Upper lobe of left lung (tissue), 6 donors: ENCODE measurements around the gene CEP152. TPM values are rescaled to one million over a fixed set of nuclear protein-coding genes. Genes with fewer than 3 reads are reported as not detected.

Experiments used
- ATAC-seq, 2 donors: fragments of 200-7000 bp; cut with Tn5 transposase; one replicate each; pipeline ENCODE4 v1.9.1; 2022; ENCODE audit warnings: mild to moderate bottlenecking in 2 of 2, moderate library complexity in 2 of 2; ENCODE audit not compliant: low FRiP score in 2 of 2
- DNase-seq, 2 donors: peaks; one replicate each; pipeline ENCODE4 v3.0.0-alpha.2; 2019 to 2020
- H3K27ac ChIP-seq, 4 donors: fragments of 200-600 bp; sonication (generic); one replicate each; pipeline ENCODE4 v1.5.1; 2016 to 2019
- H3K27me3 ChIP-seq, 4 donors: fragments of 200-600 bp; sonication (generic); one replicate each; pipeline ENCODE4 v1.5.1; 2017 to 2019
- H3K36me3 ChIP-seq, 4 donors: fragments of 200-600 bp; sonication (generic); one replicate each; pipeline ENCODE4 v1.5.1; 2016 to 2019
- H3K4me1 ChIP-seq, 4 donors: fragments of 200-600 bp; sonication (generic); one replicate each; pipeline ENCODE4 v1.5.1; 2018 to 2019
- H3K4me3 ChIP-seq, 4 donors: fragments of 200-600 bp; sonication (generic); one replicate each; pipeline ENCODE4 v1.5.1; 2017 to 2019; ENCODE audit warnings: mild to moderate bottlenecking in 2 of 4, moderate library complexity in 1 of 4
- H3K9me3 ChIP-seq, 4 donors: fragments of 200-600 bp; sonication (generic); one replicate each; pipeline ENCODE4 v1.5.1; 2018 to 2019
- EP300 ChIP-seq, 4 donors: sonication (generic); formaldehyde crosslinking; IDR thresholded peaks; one replicate each; pipeline ENCODE4 v1.5.1; 2017; ENCODE audit warnings: antibody characterized with exemption in 4 of 4, control low read depth in 2 of 4
- POLR2A ChIP-seq, 4 donors: fragments of 450-650 bp; IDR thresholded peaks; one replicate each; pipeline ENCODE4 v1.5.1; 2016 to 2017; ENCODE audit warnings: antibody characterized with exemption in 4 of 4, mild to moderate bottlenecking in 2 of 4
- POLR2AphosphoS5 ChIP-seq, 2 donors: sonication (generic); formaldehyde crosslinking; IDR thresholded peaks; one replicate each; pipeline ENCODE4 v1.5.1; 2017; ENCODE audit warnings: antibody characterized with exemption in 2 of 2
- WGBS, 2 donors: methylation state at CpG; one replicate each; pipeline ENCODE4 v1.1.5; 2017 to 2018; 5-methylcytosine and 5-hydroxymethylcytosine counted together
- total RNA-seq, 6 donors: library from RNA; depleted of rRNA in 4 of 6; stranded (reverse); fragments of >200 nt in 4 of 6; gene quantifications; one replicate each; pipeline versions ENCODE4 v1.1.0 to v1.2.1, GENCODE V29; 2016 to 2021
- TF ChIP-seq, protein P1 (sequence below), 6 experiments: fragments of 450-650 bp in 4 of 6; fragments of 200-600 bp in 2 of 6; sonication (generic) in 2 of 6; IDR thresholded peaks; one replicate each; pipeline ENCODE4 v1.5.1; 2016 to 2019; ENCODE audit warnings: antibody characterized with exemption in 6 of 6
- donor health status: DM: no; HTN: no; CAD: no; lungs with moderate emphysema.
- donor health status: DM: no; HTN: yes; CAD: no; lungs with severe emphysema.

CEP152 gene
- total RNA-seq, 6 donors from 2014 or later: 2.3 to 58.9 (median 8.4) TPM

DNA sequence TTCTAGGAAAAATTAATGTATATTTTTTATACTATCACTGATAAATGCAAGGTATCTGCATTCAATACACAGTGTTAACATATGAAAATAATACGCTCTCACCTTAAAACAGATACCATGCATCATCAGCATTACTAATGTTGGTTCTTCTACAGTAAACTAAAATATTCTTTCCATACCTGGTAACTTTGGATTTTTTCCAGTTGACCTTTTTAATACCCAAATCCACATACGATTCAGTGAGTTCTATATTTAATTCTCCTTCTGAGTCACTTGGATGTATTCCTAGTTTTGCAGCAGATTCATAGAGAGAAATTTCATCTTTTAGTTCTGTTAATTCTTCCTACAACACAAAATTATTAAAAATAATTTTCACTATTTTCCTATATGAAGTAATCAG, 29.9 kb downstream of the CEP152 start:
- peaks cover 0 to 18% (median 9%) of the 10 kb centered on the region in 4 donors for H3K36me3 ChIP-seq
- no peak for DNase-seq
- no peak overlapping the region for H3K4me3 ChIP-seq
- no peaks in the 10 kb centered on the region for H3K27me3 ChIP-seq
- H3K4me1 ChIP-seq: no peaks in the 10 kb centered on the region
- no peaks in the 10 kb centered on the region for H3K9me3 ChIP-seq
- no peak for TF ChIP-seq POLR2AphosphoS5 (IDR thresholded peaks at IDR 0.05)
- TF ChIP-seq EP300 (IDR thresholded peaks at IDR 0.05): no peak
- TF ChIP-seq, protein P1, sequence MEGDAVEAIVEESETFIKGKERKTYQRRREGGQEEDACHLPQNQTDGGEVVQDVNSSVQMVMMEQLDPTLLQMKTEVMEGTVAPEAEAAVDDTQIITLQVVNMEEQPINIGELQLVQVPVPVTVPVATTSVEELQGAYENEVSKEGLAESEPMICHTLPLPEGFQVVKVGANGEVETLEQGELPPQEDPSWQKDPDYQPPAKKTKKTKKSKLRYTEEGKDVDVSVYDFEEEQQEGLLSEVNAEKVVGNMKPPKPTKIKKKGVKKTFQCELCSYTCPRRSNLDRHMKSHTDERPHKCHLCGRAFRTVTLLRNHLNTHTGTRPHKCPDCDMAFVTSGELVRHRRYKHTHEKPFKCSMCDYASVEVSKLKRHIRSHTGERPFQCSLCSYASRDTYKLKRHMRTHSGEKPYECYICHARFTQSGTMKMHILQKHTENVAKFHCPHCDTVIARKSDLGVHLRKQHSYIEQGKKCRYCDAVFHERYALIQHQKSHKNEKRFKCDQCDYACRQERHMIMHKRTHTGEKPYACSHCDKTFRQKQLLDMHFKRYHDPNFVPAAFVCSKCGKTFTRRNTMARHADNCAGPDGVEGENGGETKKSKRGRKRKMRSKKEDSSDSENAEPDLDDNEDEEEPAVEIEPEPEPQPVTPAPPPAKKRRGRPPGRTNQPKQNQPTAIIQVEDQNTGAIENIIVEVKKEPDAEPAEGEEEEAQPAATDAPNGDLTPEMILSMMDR (IDR thresholded peaks at IDR 0.05): no peak
- no peak for TF ChIP-seq POLR2A (IDR thresholded peaks at IDR 0.05)
- no peak overlapping the region for H3K27ac ChIP-seq
- no peak for ATAC-seq
- 95% methylated on average over 2 of the region's 2 CpGs for WGBS, 2 donors

DNA sequence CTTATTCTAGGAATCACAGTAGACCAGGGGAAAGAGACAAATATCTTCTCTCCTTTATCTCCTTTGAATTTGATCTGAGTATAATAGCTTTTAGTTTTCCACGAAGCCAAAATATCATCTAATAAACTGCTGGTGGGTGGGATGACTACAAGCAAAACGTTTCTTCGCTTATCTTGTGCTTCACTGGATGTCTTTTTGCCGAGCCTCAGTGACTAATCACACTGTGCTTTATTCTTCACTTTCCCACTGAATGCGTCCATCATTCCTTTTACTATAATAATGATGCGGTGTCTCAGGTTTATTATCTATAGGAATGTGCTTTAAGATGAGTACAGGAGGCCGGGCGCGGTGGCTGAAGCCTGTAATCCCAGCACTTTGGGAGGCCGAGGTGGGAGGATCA, 32.5 kb downstream of the CEP152 start:
- DNase-seq (no peak), ATAC-seq (no peak)
- WGBS, 2 donors: 91 to 93% methylated on average over 10 of the region's 10 CpGs
- H3K9me3 ChIP-seq: no peaks in the 10 kb centered on the region
- no peak for TF ChIP-seq POLR2AphosphoS5 (IDR thresholded peaks at IDR 0.05)
- TF ChIP-seq, protein P1 (IDR thresholded peaks at IDR 0.05): no peak
- TF ChIP-seq EP300 (IDR thresholded peaks at IDR 0.05): no peak
- TF ChIP-seq POLR2A (IDR thresholded peaks at IDR 0.05): no peak
- H3K4me1 ChIP-seq: no peaks in the 10 kb centered on the region
- no peak overlapping the region for H3K4me3 ChIP-seq
- no peak overlapping the region for H3K27ac ChIP-seq
- no peaks in the 10 kb centered on the region for H3K27me3 ChIP-seq
- peaks cover 0 to 16% (median 9%) of the 10 kb centered on the region in 4 donors for H3K36me3 ChIP-seq

DNA sequence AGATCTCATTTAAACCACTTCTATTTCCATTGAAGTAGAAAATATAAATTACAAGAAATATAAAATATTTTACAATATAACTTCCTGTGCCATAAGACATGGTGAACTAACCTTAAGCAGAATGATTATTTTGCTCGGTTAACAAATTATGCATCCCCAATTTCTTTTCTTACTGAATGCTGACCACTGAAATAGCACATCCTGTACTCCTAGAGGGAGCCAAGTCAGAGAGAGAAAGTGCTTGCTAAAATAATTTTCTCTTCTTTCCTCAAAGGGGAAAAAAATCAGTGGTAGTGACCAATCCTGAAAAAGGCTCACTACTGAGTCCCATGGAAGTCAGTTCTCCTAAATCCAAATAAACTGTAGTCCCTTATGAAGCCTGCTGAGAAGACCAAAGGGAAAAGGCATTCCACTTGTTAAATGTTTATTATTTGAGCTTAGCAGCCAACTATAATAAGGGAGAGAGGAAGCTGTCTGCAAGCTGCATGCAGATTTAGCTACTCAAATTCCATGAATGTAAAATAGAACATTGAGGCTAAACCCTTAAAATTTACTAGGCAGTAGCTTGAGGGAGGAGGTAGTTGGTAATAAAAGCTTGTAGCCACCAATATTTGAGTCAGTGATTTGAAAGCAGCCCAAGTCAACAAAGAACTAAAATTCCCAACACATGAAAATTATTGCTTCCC, 33.1 kb downstream of the CEP152 start:
- ATAC-seq (no peak), DNase-seq (no peak)
- no peaks in the 10 kb centered on the region for H3K4me1 ChIP-seq
- H3K36me3 ChIP-seq: peaks cover 0 to 11% (median 7%) of the 10 kb centered on the region in 4 donors
- no peaks in the 10 kb centered on the region for H3K9me3 ChIP-seq
- TF ChIP-seq POLR2A (IDR thresholded peaks at IDR 0.05) (no peak), EP300 (IDR thresholded peaks at IDR 0.05) (no peak), POLR2AphosphoS5 (IDR thresholded peaks at IDR 0.05) (no peak)
- TF ChIP-seq, protein P1 (IDR thresholded peaks at IDR 0.05): no peak
- no peaks in the 10 kb centered on the region for H3K27me3 ChIP-seq
- 69 to 85% methylated on average over 1 of the region's 1 CpG for WGBS, 2 donors
- no peak overlapping the region for H3K27ac ChIP-seq
- no peak overlapping the region for H3K4me3 ChIP-seq

DNA sequence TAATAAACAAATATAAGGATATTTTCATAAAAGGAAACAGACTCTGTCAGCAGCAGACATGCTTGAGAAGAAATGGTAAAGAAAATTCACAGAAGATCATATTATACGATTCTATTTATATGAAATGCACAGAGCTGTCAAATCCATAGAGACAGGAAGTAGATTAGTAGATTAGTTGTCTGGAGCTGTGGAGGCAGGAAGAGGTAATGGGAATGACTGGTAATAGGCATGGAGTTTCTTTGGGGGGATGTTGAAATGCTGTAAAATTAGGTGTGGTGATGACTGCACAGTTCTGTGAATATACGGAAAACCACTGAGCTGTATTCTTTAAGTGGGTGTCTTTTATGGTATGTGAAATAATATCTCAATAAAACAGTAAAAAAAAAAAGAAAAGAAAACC, 35.3 kb downstream of the CEP152 start:
- WGBS, 2 donors: 73 to 79% methylated on average over 2 of the region's 2 CpGs
- ATAC-seq: no peak

More for the DNA sequence above, 35.3 kb downstream of the CEP152 start:
- no peak for TF ChIP-seq POLR2AphosphoS5 (IDR thresholded peaks at IDR 0.05)
- TF ChIP-seq, protein P1 (IDR thresholded peaks at IDR 0.05): no peak
- TF ChIP-seq POLR2A (IDR thresholded peaks at IDR 0.05): no peak
- TF ChIP-seq EP300 (IDR thresholded peaks at IDR 0.05): no peak
- Histone ChIP-seq H3K27me3 (no peaks in the 10 kb centered on the region), H3K36me3 (no peaks in the 10 kb centered on the region), H3K27ac (no peak overlapping the region), H3K4me1 (no peaks in the 10 kb centered on the region), H3K9me3 (no peaks in the 10 kb centered on the region), H3K4me3 (no peak overlapping the region)
- no peak for DNase-seq
